Subcutaneous abdominal adipose tissue (tissue), 5 donors: ENCODE measurements around the gene PADI2.

ENCODE experiments used
- H3K27ac ChIP-seq: one replicate; pipeline ENCODE4 v1.7.0; 2013; ENCODE audit warnings: low read depth, mild to moderate bottlenecking, inconsistent platforms, low read length, moderate library complexity
- H3K27me3 ChIP-seq, 5 donors: one replicate each; pipeline ENCODE4 v1.7.0; 2013; ENCODE audit warnings: low read length in 5 of 5, inconsistent platforms in 1 of 5; ENCODE audit not compliant: control insufficient read depth in 5 of 5, insufficient read depth in 4 of 5
- H3K36me3 ChIP-seq, 5 donors: one replicate each; pipeline ENCODE4 v1.7.0; 2013; ENCODE audit warnings: low read length in 5 of 5; ENCODE audit not compliant: control insufficient read depth in 5 of 5, insufficient read depth in 5 of 5
- H3K4me1 ChIP-seq, 5 donors: one replicate each; pipeline ENCODE4 v1.7.0; 2013; ENCODE audit warnings: low read length in 5 of 5, mild to moderate bottlenecking in 3 of 5, moderate library complexity in 1 of 5; ENCODE audit not compliant: control insufficient read depth in 5 of 5, insufficient read depth in 5 of 5
- H3K4me3 ChIP-seq, 5 donors: one replicate each; pipeline ENCODE4 v1.7.0; 2013; ENCODE audit warnings: low read length in 5 of 5, low read depth in 1 of 5
- H3K9ac ChIP-seq, 5 donors: one replicate each; pipeline ENCODE4 v1.7.0; 2013; ENCODE audit warnings: low read length in 5 of 5, mild to moderate bottlenecking in 4 of 5, moderate library complexity in 3 of 5
- H3K9me3 ChIP-seq, 5 donors: one replicate each; pipeline ENCODE4 v1.7.0; 2013; ENCODE audit warnings: low read length in 5 of 5; ENCODE audit not compliant: control insufficient read depth in 5 of 5
- donor health status: healthy.
- donor health status: healthy.
- donor health status: healthy.
- donor health status: healthy.
- donor health status: healthy.

PADI2 gene

DNA sequence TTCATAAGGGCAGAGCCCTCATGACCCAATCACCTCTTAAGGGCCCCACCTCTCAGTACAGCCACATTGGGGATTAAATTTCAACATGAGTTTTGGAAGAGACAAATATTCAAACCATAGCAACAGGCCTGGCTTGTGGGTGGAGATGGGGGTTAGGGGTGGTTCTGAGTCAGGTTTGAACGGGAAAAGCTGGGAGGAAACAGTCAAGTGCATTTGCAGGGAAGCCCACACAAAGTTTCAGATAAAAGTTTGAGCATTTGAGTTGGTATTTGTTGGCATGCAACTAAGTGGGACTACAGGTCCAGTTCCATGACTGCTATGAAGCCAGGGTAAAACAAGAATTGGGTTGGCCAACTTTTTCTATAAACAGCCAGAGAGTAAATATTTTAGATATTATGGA lies 21.0 kb upstream of the PADI2 start:
- Histone ChIP-seq H3K27me3 (peaks cover 0 to 11% (median 8%) of the 10 kb centered on the region in 5 donors), H3K9me3 (peaks cover 0 to 6% (median 0%) of the 10 kb centered on the region in 5 donors), H3K4me1 (no peaks in the 10 kb centered on the region), H3K4me3 (no peak overlapping the region), H3K9ac (no peak overlapping the region), H3K27ac (no peak overlapping the region), H3K36me3 (no peaks in the 10 kb centered on the region)

- Histone ChIP-seq H3K9me3 (peaks cover 0 to 6% (median 0%) of the 10 kb centered on the region in 5 donors), H3K9ac (no peak overlapping the region), H3K27ac (no peak overlapping the region), H3K27me3 (peaks cover 0 to 13% (median 9%) of the 10 kb centered on the region in 5 donors), H3K4me1 (no peaks in the 10 kb centered on the region), H3K36me3 (no peaks in the 10 kb centered on the region), H3K4me3 (no peak overlapping the region)
Measured at GRCh38 chr1:17139637-17140036, 20.4 kb upstream of the PADI2 start.

DNA sequence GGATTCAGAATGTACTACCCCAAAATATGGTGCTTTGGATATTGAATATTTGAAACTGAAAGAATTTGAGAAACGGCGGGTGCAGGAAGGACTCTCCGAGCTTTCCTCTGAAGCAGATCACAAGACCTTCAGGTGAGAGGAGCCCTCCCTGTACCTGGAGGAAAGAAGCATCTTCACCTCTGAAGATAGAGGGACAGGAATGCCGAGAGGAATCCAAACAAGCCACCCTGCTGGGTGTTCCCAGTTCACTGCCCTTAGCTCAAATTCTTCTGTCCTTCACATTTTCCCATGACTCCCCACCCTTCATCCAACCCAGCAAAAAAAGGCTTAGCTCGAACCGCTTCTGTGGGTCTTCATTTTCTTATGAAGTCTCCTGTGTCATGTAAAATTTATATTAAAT lies 18.2 kb upstream of the PADI2 start:
- Histone ChIP-seq H3K9ac (no peak overlapping the region), H3K27me3 (peaks cover 0 to 17% (median 15%) of the 10 kb centered on the region in 5 donors), H3K36me3 (no peaks in the 10 kb centered on the region), H3K4me1 (no peaks in the 10 kb centered on the region), H3K9me3 (peaks cover 0 to 6% (median 0%) of the 10 kb centered on the region in 5 donors), H3K27ac (no peak overlapping the region), H3K4me3 (no peak overlapping the region)

DNA sequence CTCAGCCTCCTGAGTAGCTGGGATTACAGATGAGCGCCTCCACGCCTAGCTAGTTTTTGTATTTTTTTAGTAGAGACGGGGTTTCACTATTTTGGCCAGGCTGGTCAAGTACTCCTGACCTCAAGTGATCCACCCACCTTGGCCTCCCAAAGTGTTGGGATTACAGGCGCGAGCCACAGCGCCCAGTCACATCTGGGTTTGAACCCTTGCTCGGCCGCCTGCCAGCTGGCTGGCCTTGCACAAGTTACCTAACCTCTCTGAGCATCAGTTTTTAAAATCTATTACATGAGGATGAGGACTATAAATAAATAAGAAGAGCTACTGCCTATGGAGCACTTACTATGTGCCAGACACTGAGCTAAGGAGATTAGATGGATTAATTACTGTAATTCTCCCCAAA lies 17.7 kb upstream of the PADI2 start:
- no peaks in the 10 kb centered on the region for H3K4me1 ChIP-seq
- H3K9ac ChIP-seq = no peak overlapping the region
- H3K27me3 ChIP-seq = peaks cover 0 to 17% (median 15%) of the 10 kb centered on the region in 5 donors
- H3K36me3 ChIP-seq = no peaks in the 10 kb centered on the region
- H3K27ac ChIP-seq = no peak overlapping the region
- peaks cover 0 to 6% (median 0%) of the 10 kb centered on the region in 5 donors for H3K9me3 ChIP-seq
- H3K4me3 ChIP-seq = no peak overlapping the region

- Histone ChIP-seq H3K4me1 (no peaks in the 10 kb centered on the region), H3K9ac (no peak overlapping the region), H3K4me3 (no peak overlapping the region), H3K9me3 (peaks cover 0 to 6% (median 0%) of the 10 kb centered on the region in 5 donors), H3K36me3 (no peaks in the 10 kb centered on the region), H3K27me3 (peaks cover 0 to 17% (median 15%) of the 10 kb centered on the region in 5 donors), H3K27ac (no peak overlapping the region)
Measured at GRCh38 chr1:17136145-17136544, 16.9 kb upstream of the PADI2 start.

DNA sequence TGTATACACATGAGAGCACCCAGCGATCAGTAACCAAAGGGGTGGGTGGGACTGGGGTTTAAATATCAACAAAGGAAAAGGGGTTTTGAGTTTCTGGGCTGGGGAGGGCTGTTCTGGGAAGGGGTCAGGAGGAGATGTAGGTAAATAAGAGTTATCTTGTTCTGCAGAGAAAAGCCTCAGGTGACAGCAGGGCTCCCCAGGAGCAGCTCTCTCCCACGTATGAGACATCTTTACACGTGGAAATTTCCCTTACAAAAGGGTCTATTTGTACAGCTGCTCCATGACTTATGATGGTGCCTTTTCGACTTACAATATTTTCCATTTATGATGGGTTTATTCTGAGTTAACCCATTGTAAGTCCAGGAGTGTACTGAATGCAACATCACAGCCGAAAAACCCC lies 16.3 kb upstream of the PADI2 start:
- Histone ChIP-seq H3K27me3 (peaks cover 0 to 17% (median 15%) of the 10 kb centered on the region in 5 donors), H3K9me3 (peaks cover 0 to 6% (median 0%) of the 10 kb centered on the region in 5 donors), H3K4me1 (no peaks in the 10 kb centered on the region), H3K4me3 (no peak overlapping the region), H3K36me3 (no peaks in the 10 kb centered on the region), H3K9ac (no peak overlapping the region), H3K27ac (no peak overlapping the region)

- Histone ChIP-seq H3K4me1 (peaks cover 0 to 3% (median 0%) of the 10 kb centered on the region in 5 donors), H3K27me3 (peaks cover 0 to 17% (median 15%) of the 10 kb centered on the region in 5 donors), H3K27ac (no peak overlapping the region), H3K9ac (no peak overlapping the region), H3K9me3 (peaks cover 0 to 6% (median 0%) of the 10 kb centered on the region in 5 donors), H3K36me3 (no peaks in the 10 kb centered on the region), H3K4me3 (no peak overlapping the region)
Measured at GRCh38 chr1:17134724-17135123, 15.5 kb upstream of the PADI2 start.

DNA sequence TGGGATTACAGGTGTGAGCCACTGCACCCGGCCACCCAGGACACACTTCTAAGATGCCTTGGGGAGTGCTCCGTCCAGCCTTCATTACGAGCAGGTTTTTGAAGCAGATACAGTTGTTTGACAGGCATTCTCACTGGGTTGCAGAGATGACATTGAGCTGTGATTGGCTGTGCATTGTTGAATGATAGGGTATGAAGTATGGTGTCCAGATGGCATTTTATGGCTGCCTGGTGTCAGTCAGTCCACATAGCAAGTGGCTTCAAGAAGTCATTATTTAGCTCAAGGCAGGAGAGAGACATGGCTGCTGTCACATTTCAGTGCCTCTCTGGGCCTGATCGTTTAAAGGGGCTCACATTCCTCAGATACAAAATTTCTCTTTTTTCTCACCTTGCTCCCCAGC lies 14.8 kb upstream of the PADI2 start:
- Histone ChIP-seq H3K27ac (no peak overlapping the region), H3K27me3 (peaks cover 0 to 17% (median 15%) of the 10 kb centered on the region in 5 donors), H3K9ac (no peak overlapping the region), H3K36me3 (no peaks in the 10 kb centered on the region), H3K9me3 (peaks cover 0 to 6% (median 0%) of the 10 kb centered on the region in 5 donors), H3K4me3 (no peak overlapping the region), H3K4me1 (peaks cover 0 to 3% (median 0%) of the 10 kb centered on the region in 5 donors)

DNA sequence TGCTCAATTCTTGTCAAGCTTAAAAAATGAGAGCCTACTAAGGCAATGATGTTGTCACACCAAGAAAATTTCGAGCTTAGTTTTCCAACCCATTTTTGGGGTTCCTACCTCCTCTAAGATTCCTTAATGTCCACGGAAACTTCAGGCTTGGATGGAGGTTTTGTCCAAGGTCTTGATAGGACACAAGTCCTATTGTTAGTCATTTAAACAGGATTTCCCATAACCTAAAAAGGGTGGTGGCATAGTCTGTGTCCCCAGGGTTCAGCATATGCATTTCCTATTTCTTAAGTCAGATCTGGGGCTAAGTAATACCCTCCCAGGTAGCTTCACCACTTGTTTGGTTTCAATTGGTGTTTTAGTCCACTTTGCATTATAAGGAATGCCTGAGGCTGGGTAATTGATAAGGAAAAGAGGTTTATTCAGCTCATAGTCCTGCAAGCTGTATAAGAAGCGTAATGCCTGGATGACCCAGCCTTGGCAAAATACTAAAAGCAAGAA lies 10.9 kb upstream of the PADI2 start:
- H3K36me3 ChIP-seq = no peaks in the 10 kb centered on the region
- no peak overlapping the region for H3K27ac ChIP-seq
- peaks cover 0 to 14% (median 6%) of the 10 kb centered on the region in 5 donors for H3K27me3 ChIP-seq
- no peak overlapping the region for H3K9ac ChIP-seq
- no peak overlapping the region for H3K4me3 ChIP-seq
- H3K9me3 ChIP-seq = no peaks in the 10 kb centered on the region
- H3K4me1 ChIP-seq = peaks cover 0 to 9% (median 7%) of the 10 kb centered on the region in 5 donors

DNA sequence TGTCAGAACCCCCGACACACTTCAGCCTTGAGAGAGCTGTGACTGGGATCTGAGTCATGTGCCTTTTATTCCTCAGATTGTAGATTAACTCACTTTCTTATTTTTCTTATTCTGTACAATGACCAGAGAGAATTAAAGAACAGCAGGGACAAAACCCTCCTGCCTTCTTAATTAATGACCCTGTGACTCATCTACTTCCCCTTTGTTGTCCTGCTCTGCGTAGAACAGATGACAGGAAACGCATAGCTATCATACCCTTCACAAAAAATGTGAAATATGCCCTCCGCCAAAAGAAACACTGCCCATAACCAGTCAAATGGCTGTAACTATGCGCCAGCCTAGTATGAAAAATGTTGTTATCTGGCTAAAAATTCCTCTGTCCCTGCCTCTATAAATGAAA lies 9.1 kb upstream of the PADI2 start:
- Histone ChIP-seq H3K9ac (no peak overlapping the region), H3K36me3 (no peaks in the 10 kb centered on the region), H3K27ac (no peak overlapping the region), H3K27me3 (peaks cover 0 to 8% (median 3%) of the 10 kb centered on the region in 5 donors), H3K4me3 (no peak overlapping the region), H3K4me1 (peaks cover 0 to 9% (median 7%) of the 10 kb centered on the region in 5 donors), H3K9me3 (no peaks in the 10 kb centered on the region)
